G401 (cell line): ENCODE measurements around the gene ZNF358. TPM values are rescaled to one million over a fixed set of nuclear protein-coding genes. Genes with fewer than 3 reads are reported as not detected.

Source experiments
- DNase-seq: peaks from one replicate; pipeline ENCODE4 v3.0.0-alpha.2; 2015; ENCODE audit warnings: low spot score
- in situ Hi-C: cut with HindIII; loops from 2 replicates; pipeline ENCODE4 v1.10.0; 2016; ENCODE audit warnings: low sequenced_read_pairs, mixed read lengths
- total RNA-seq: library from RNA; depleted of rRNA; stranded (reverse); fragments of >200 nt; shearing (Covaris generic); gene quantifications from 2 replicates; pipeline ENCODE4 v1.2.3, GENCODE V29; 2014; rRNA removed

The ZNF358 gene
- total RNA-seq, 1 experiment from 2014 or later: 40.1 TPM

DNA sequence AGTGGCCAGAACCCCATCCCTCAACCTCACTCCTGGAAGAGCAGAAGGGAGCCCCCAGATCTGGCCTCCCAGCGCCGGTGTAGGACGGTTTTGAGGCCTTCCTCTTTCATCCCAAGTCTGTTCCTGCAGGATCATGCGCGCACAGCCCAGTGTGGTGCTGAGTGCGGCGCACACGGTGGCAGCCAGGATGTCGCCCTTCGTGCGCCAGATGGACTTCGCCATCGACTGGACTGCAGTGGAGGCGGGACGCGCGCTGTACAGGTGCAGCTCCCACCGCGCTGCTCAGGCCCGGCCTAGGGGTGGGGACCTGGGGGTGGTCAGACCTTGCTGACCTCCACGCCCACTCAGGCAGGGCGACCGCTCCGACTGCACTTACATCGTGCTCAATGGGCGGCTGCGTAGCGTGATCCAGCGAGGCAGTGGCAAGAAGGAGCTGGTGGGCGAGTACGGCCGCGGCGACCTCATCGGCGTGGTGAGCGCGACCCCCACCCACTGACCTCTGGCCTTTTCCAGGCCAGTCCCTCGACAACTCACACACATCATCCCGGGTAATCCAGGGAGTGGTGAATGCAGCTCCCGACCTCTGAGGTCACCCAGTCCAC is 34.4 kb downstream of the ZNF358 start:
- DNase-seq: no peak
- in situ Hi-C loops: no loop called here

DNA sequence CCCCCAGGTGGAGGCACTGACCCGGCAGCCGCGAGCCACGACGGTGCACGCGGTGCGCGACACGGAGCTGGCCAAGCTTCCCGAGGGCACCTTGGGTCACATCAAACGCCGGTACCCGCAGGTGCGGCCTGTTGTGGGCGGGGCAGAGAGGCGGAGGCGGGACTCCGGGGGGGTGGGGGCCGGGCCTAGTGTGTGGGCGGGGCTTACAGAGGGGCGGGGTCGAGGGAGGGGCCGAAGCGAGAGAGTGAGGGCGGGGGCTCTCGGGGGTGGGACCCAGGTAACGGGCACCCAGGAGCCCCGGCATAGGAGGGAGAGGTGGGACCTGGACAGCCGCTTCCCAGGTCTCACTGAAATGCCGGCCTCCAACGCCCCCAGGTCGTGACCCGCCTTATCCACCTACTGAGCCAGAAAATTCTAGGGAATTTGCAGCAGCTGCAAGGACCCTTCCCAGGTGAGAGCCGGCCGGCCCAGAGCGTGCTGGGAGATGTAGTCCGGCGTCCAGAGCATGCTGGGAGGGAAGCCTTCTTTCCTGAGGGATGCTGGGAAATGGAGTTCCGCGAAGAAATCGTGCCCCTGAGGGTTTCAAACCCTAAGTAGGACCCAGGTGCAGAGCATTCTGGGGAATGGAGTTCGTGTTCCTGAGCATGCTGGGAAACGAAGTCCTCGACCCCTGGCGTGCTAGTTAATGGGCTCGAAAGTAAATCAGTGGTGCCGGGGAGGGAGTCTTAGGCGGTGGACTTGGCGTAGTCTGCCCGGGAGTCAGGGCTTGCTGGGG is 35.3 kb downstream of the ZNF358 start:
- in situ Hi-C loops: no loop called here
- DNase-seq: peak; percentile 97

DNA sequence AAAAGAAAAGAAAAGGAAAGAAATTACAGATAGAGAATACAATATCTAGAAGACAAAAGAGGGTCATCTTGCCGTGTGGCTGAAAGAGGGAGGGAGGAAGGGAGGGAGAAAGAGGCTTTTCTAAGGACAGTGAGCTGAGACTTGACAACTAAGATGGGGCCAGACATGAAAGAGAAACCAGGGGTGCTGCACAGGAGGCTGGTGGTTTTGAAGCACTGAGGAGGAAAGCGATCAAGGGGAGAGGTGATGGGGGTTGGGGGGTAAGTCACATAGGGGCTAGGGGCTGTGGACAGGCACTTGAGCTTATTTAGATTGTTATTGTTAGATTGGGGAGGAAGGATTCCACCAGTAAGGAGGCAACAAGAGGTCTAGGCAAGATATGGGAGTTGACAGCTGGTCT is 36.9 kb downstream of the ZNF358 start:
- in situ Hi-C loops: no loop called here
- DNase-seq: no peak

DNA sequence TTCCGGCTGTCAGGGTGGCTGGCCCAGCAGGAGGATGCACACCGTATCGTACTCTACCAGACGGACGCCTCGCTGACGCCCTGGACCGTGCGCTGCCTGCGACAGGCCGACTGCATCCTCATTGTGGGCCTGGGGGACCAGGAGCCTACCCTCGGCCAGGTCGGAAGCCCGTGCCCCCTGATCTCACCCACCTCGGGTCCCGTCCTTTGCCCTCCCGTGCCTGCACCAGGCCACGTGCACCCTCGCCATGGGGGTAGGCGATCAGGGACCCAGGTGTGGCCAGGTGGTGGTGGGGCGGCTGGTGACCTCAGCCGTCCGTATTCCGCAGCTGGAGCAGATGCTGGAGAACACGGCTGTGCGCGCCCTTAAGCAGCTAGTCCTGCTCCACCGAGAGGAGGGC is 38.7 kb downstream of the ZNF358 start:
- in situ Hi-C loops: no loop called here

DNA sequence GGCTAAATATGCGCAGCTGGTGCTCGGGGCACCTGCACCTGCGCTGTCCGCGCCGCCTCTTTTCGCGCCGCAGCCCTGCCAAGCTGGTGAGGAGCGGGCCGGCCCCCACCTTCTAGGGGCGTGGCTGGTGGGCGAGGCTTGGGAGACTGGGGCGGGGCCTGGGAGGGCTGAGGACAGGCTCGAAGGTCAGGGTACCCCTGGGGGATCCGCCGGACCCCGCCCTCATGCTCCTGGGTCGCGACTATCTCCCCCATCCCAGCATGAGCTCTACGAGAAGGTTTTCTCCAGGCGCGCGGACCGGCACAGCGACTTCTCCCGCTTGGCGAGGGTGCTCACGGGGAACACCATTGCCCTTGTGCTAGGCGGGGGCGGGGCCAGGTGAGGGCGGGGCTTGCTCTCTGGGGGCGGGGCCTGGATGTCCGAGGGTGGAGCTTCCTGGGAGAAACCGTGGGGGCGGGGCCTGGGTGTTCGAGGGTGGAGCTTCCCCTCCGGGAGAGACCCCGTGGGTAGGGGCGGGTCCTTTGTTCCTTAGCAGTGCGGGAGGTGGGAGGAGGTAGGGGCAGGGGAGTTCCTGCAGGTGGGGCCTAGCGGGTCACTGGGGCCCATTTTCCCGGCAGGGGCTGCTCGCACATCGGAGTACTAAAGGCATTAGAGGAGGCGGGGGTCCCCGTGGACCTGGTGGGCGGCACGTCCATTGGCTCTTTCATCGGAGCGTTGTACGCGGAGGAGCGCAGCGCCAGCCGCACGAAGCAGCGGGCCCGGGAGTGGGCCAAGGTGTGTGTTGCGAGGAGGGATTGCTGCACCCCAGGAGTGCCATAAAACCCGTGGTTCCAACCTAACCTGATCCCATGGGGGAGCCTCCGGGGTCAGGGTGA is 39.3 kb downstream of the ZNF358 start:
- in situ Hi-C loops: no loop called here
- DNase-seq: no peak

More for the DNA sequence above, 38.7 kb downstream of the ZNF358 start:
- DNase-seq: no peak

DNA sequence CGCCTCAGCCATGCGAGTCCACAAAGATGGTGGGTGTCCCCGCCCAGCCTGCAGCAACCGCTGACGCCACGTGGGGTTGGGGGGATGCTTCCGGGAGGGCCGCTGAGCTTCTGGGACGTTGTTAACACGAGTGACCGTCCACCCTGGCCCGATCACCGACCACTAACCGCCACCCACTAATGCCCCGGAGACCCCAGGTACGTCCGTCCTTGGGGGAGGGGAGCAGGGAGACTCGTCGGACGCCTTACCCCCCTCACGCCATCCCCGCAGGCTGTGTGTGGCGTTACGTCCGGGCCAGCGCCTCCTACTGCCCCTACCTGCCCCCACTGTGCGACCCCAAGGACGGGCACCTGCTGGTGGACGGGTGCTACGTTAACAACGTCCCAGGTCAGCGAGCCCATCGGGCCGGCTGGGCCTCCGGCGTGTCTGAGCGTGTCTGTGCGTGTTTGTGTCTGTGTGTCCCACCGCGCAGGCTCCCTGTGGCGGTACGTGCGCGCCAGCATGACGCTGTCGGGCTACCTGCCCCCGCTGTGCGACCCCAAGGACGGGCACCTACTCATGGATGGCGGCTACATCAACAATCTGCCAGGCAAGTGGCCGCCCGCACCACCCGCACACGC is 40.9 kb downstream of the ZNF358 start:
- DNase-seq: no peak
- in situ Hi-C loops: no loop called here

DNA sequence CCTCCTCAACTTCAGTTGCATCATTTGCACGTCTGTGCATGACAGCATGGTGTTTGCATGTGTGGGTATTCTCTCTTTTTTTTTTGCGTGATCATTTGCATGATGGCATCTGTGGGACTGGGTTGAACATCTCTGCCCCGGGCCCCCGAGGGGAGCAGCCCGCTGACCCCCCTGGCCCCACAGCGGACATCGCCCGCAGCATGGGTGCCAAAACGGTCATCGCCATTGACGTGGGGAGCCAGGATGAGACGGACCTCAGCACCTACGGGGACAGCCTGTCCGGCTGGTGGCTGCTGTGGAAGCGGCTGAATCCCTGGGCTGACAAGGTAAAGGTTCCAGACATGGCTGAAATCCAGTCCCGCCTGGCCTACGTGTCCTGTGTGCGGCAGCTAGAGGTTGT is 42.8 kb downstream of the ZNF358 start:
- no peak for DNase-seq
- in situ Hi-C loops: no loop called here

DNA sequence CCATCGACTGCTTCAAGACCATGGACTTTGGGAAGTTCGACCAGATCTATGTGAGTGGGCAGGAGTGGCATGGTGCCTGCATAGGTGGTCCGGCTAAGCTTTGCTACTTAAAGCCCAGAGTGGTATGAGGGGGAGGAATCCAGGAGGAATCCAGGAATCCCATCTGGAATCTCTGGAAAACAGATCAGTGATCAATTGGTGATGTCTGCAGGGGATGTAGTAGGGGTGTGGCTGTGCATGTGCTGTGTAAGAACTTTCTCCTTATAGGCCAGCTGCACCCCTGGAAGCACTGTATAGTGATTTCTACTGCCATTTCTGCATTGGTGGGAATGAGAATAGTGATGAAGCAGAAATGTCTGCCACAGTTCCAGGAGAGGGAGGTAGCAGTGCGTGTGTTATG is 43.2 kb downstream of the ZNF358 start:
- DNase-seq: no peak
- in situ Hi-C loops: no loop called here

DNA sequence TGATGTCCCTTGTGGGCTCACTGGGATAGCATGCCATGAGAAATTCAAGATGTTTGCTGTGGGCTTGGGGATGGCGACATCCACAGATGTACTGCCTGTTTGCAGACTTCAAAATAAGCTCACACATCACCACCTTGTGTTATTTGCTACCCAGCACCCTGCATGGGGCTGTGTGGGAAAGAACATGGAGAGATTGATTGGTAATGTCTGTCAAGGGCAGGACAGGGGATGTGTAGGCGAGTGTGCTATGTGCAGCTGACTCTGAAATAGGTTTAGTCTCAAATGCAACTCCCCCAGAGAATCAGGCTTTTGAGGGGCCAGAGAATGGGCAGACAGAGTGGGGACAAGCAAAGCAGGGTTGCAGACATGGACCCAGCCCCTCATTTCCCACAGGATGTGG is 44.4 kb downstream of the ZNF358 start:
- DNase-seq: no peak
- in situ Hi-C loops: no loop called here

DNA sequence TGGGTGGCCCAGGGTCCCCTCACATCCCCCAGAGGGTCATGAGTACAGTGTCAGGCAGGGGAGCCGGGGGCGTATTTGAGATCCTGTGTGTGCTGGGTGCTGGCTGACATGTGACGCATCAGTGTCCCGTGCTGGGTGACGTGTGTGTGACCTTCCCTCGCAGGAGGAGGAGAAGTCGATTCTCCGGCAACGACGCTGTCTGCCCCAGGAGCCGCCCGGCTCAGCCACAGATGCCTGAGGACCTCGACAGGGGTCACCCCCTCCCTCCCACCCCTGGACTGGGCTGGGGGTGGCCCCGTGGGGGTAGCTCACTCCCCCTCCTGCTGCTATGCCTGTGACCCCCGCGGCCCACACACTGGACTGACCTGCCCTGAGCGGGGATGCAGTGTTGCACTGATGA is 45.4 kb downstream of the ZNF358 start:
- in situ Hi-C loops: no loop called here
- no peak for DNase-seq

DNA sequence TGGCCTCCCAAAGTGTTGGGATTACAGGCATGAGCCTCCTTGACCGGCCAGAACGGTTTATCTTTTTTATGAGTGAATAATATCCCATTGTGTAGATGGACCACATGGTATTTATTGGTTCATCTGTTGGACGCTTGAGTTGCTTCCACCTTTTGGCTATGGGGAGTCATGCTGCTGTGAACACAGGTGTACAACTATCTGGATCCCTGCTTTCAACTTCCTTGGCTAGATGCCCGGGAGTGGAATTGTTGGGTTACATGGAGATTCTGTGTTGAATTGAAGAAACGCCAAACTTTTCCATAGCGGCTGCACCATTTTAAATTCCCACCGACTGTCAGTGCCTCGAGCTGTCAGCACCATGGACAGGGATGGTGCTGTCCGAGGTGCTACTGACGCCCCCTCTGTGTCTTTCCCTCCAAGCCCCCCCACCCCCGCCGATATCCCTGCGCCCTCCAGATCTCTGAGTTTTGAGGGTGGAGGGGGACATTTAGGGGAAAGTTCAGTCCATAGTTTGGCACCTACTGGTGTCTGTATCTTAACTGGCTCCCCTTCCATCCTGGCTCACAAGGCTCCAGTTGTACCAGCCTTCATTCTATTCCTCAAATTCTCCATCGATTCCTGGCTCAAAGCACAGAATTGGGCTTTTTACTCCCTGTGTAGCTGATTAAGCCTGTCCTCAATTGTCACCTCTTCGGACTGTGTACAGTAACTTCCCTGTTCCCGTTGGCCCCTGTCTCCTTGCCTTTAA is 46.9 kb downstream of the ZNF358 start:
- DNase-seq: no peak
- in situ Hi-C loops: no loop called here

DNA sequence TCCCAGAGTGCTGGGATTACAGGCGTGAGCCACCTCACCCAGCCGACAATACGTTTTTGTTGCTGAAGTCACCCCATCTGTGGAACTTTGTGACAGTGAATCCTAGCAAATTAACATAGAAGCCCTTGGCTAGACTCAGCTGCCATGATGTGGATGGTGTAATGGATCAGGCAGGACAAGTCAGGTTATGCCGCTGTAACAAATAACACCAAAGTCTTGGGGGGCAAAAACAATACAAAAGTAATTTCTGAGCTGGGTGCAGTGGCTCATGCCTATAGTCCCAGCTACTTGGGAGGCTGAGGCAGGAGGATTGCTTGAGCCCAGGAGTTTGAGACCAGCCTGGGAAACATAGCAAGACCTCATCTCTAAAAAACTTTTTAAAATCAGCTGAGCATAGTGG is 49.0 kb downstream of the ZNF358 start:
- no peak for DNase-seq
- in situ Hi-C loops: no loop called here

DNA sequence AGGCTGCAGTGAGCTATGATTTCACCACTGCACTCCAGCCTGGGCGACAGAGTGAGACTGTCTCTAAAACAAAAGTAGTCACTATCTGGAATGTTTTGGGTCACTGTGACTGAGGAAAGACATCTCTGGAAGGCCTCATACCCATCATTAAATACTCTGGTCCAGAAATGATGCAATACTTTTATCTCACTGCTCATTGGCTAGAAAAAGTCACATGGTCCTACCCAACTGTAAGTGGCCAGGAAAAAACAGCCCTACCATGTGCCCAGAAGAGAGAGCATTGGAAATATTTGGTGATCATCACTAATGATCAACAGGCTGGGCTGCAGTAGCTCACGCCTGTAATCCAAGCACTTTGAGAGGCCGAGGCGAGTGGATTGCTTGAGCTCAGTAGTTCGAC is 49.4 kb downstream of the ZNF358 start:
- no peak for DNase-seq
- in situ Hi-C loops: no loop called here

Other genes starting within 250 kb of the ZNF358 start
- gene INSR, start 221.7 kb upstream of the ZNF358 start, total RNA-seq: 10.2 and 10.7 TPM in 2 replicates
- 33.0 and 33.2 TPM in 2 replicates for gene ARHGEF18, start 167.2 kb upstream of the ZNF358 start, total RNA-seq
- gene PEX11G, start 27.1 kb upstream of the ZNF358 start, total RNA-seq: 3.5 and 6.6 TPM in 2 replicates
- 6.2 and 16.9 TPM in 2 replicates for gene MCOLN1, start 6.5 kb downstream of the ZNF358 start, total RNA-seq
- gene PNPLA6, start 19.6 kb downstream of the ZNF358 start, total RNA-seq: 74.6 and 97.9 TPM in 2 replicates
- 3.3 and 4.8 TPM in 2 replicates for gene CAMSAP3, start 79.8 kb downstream of the ZNF358 start, total RNA-seq
- 68.4 and 87.3 TPM in 2 replicates for gene XAB2, start 113.4 kb downstream of the ZNF358 start, total RNA-seq
- gene PET100, start 113.7 kb downstream of the ZNF358 start, total RNA-seq: 31.2 and 80.2 TPM in 2 replicates
- gene PCP2, start 117.6 kb downstream of the ZNF358 start, total RNA-seq: not detected in 2 replicates
- gene STXBP2, start 121.0 kb downstream of the ZNF358 start, total RNA-seq: 0.20 TPM in 1 of 2 replicates, not detected in the other
- not detected in 2 replicates for gene RETN, start 152.9 kb downstream of the ZNF358 start, total RNA-seq
- not detected in 2 replicates for gene MCEMP1, start 161.0 kb downstream of the ZNF358 start, total RNA-seq
- 131 and 153 TPM in 2 replicates for gene TRAPPC5, start 164.7 kb downstream of the ZNF358 start, total RNA-seq
- gene FCER2, start 186.0 kb downstream of the ZNF358 start, total RNA-seq: not detected in 2 replicates
- gene CLEC4G, start 216.0 kb downstream of the ZNF358 start, total RNA-seq: not detected in 2 replicates
- not detected in 2 replicates for gene CD209, start 231.4 kb downstream of the ZNF358 start, total RNA-seq
- gene CLEC4M, start 247.1 kb downstream of the ZNF358 start, total RNA-seq: not detected in 2 replicates